SK-N-SH (cell line): Measurements from ENCODE around the gene RP9. TPM values are rescaled to one million over a fixed set of nuclear protein-coding genes. Genes with fewer than 3 reads are reported as not detected.

Source experiments
- CTCF ChIA-PET: fragments of 300-600, 350-600 bp; formaldehyde crosslinking; extraction: SDS; loops from one replicate; lab custom pipeline; 2021; lab: Yijun Ruan, JAX
- POLR2A ChIA-PET: fragments of 350-600 bp; sonication (Branson Sonifier 250); formaldehyde crosslinking; extraction: SDS; loops from one replicate; lab custom pipeline; 2020; ENCODE audit warnings: antibody characterized with exemption, inconsistent platforms; lab: Yijun Ruan, JAX
- DNase-seq: peaks from one replicate; pipeline ENCODE4 v3.0.0; 2012
- H2AFZ ChIP-seq: fragments of 200-600 bp; sonication (generic); 2 replicates; pipeline ENCODE4 v1.8.1; 2016; ENCODE audit warnings: antibody characterized with exemption, mild to moderate bottlenecking, low read depth
- H3F3A ChIP-seq: fragments of 200-600 bp; sonication (generic); replicated peaks from 2 replicates; pipeline ENCODE3; 2016; ENCODE audit warnings: antibody characterized with exemption, mild to moderate bottlenecking; ENCODE audit not compliant: insufficient read depth
- H3K27ac ChIP-seq, 2 experiments: fragments of 200-500 bp in 1 of 2; fragments of 200-600 bp in 1 of 2; sonication (Bioruptor generic) in 1 of 2; sonication (generic), shearing (Covaris generic) in 1 of 2; 2 replicates each; pipeline versions ENCODE4 v1.5.1 to v1.6.1; 2014 to 2016; ENCODE audit warnings: low read depth in 2 of 2, inconsistent platforms in 1 of 2, low read length in 1 of 2, mild to moderate bottlenecking in 1 of 2, mixed read lengths in 1 of 2
- H3K27me3 ChIP-seq: fragments of 200-600 bp; sonication (generic), shearing (Covaris generic); 2 replicates; pipeline ENCODE4 v1.6.1; 2016; ENCODE audit warnings: mixed run types; ENCODE audit not compliant: insufficient read depth
- H3K36me3 ChIP-seq, 2 experiments: fragments of 200-500 bp in 1 of 2; fragments of 200-600 bp in 1 of 2; sonication (Bioruptor generic) in 1 of 2; sonication (generic) in 1 of 2; replicated peaks in 1 of 2; 2 replicates each; pipeline versions ENCODE3 to v1.5.1; 2014 to 2016; ENCODE audit warnings: low read length in 1 of 2, mild to moderate bottlenecking in 1 of 2; ENCODE audit not compliant: insufficient read depth in 2 of 2, control insufficient read depth in 1 of 2
- H3K4me1 ChIP-seq, 2 experiments: fragments of 200-500 bp in 1 of 2; fragments of 200-600 bp in 1 of 2; sonication (Bioruptor generic) in 1 of 2; sonication (generic), shearing (Covaris generic) in 1 of 2; 2 replicates each; pipeline versions ENCODE4 v1.5.1 to v1.6.1; 2014 to 2016; ENCODE audit warnings: low read depth in 1 of 2, low read length in 1 of 2, mixed run types in 1 of 2; ENCODE audit not compliant: insufficient read depth in 2 of 2, control insufficient read depth in 1 of 2
- H3K4me2 ChIP-seq: fragments of 200-600 bp; sonication (generic), shearing (Covaris generic); 2 replicates; pipeline ENCODE4 v1.6.1; 2017; ENCODE audit warnings: mixed run types
- H3K4me3 ChIP-seq, 2 experiments: fragments of 200-500 bp in 1 of 2; fragments of 200-600 bp in 1 of 2; sonication (Bioruptor generic) in 1 of 2; sonication (generic), shearing (Covaris generic) in 1 of 2; 2 replicates each; pipeline versions ENCODE4 v1.5.1 to v1.8.1; 2014 to 2016; ENCODE audit warnings: low read depth in 2 of 2, inconsistent platforms in 1 of 2, low read length in 1 of 2, mild to moderate bottlenecking in 1 of 2, mixed read lengths in 1 of 2, moderate library complexity in 1 of 2
- H3K79me2 ChIP-seq: fragments of 200-600 bp; sonication (generic); 2 replicates; pipeline ENCODE4 v1.8.1; 2017; ENCODE audit warnings: mild to moderate bottlenecking; ENCODE audit not compliant: insufficient read depth
- H3K9ac ChIP-seq: fragments of 200-600 bp; sonication (generic); 2 replicates; pipeline ENCODE4 v1.6.1; 2017; ENCODE audit warnings: mixed run types
- H3K9me2 ChIP-seq: fragments of 200-600 bp; sonication (generic); 2 replicates; pipeline ENCODE4 v1.6.1; 2017; ENCODE audit warnings: mixed run types
- H3K9me3 ChIP-seq: fragments of 200-600 bp; sonication (generic); 2 replicates; pipeline ENCODE4 v1.6.1; 2017; ENCODE audit warnings: mixed run types, mild to moderate bottlenecking, moderate library complexity
- H4K20me1 ChIP-seq: fragments of 200-600 bp; sonication (generic); 2 replicates; pipeline ENCODE4 v1.6.1; 2017; ENCODE audit warnings: mild to moderate bottlenecking, mixed run types; ENCODE audit not compliant: insufficient read depth
- CHD2 ChIP-seq: fragments of 150-350 bp; IDR thresholded peaks from 2 replicates; pipeline ENCODE4 v1.6.1; 2018; ENCODE audit warnings: low read length; ENCODE audit not compliant: partially characterized antibody
- EZH2phosphoT487 ChIP-seq: fragments of 200-600 bp; sonication (generic); IDR thresholded peaks from 2 replicates; pipeline ENCODE4 v1.6.1; 2017; ENCODE audit warnings: low read depth, mixed run types, mild to moderate bottlenecking, antibody characterized with exemption, moderate library complexity, borderline replicate concordance
- GATA2 ChIP-seq: sonication (generic); formaldehyde crosslinking; IDR thresholded peaks from 2 replicates; pipeline ENCODE4 v1.5.0; 2020; ENCODE audit warnings: mild to moderate bottlenecking, missing genetic modification reagents
- JUND ChIP-seq: IDR thresholded peaks from 2 replicates; pipeline ENCODE4 v1.4.0; 2012
- MAX ChIP-seq: IDR thresholded peaks from 2 replicates; pipeline ENCODE4 v1.4.0; 2012; ENCODE audit warnings: low read depth
- MEF2A ChIP-seq: IDR thresholded peaks from 2 replicates; pipeline ENCODE4 v1.4.0; 2012; ENCODE audit warnings: low read depth, borderline replicate concordance
- MXI1 ChIP-seq: IDR thresholded peaks from 2 replicates; pipeline ENCODE4 v1.6.1; 2012; ENCODE audit warnings: mild to moderate bottlenecking, low read depth, low read length, improper control_type of control experiment
- NFIC ChIP-seq: IDR thresholded peaks from 2 replicates; pipeline ENCODE4 v1.4.0; 2012; ENCODE audit warnings: borderline replicate concordance
- NRF1 ChIP-seq: IDR thresholded peaks from 2 replicates; pipeline ENCODE4 v1.6.1; 2012; ENCODE audit warnings: low read depth, mild to moderate bottlenecking, low read length
- PBX3 ChIP-seq: IDR thresholded peaks from 2 replicates; pipeline ENCODE4; 2012
- RAD21 ChIP-seq: IDR thresholded peaks from 2 replicates; pipeline ENCODE4 v1.6.1; 2012; ENCODE audit warnings: mild to moderate bottlenecking, low read length
- RCOR1 ChIP-seq: fragments of 150-350 bp; IDR thresholded peaks from 2 replicates; pipeline ENCODE4 v1.6.1; 2017; ENCODE audit warnings: antibody characterized with exemption, low read length
- SIN3A ChIP-seq: IDR thresholded peaks from 2 replicates; pipeline ENCODE4 v1.6.1; 2012; ENCODE audit warnings: low read depth, mild to moderate bottlenecking, low read length, moderate library complexity, borderline replicate concordance
- SMC3 ChIP-seq: IDR thresholded peaks from 2 replicates; pipeline ENCODE4 v1.6.1; 2012; ENCODE audit warnings: low read depth, low read length, improper control_type of control experiment
- TAF1 ChIP-seq: IDR thresholded peaks from 2 replicates; pipeline ENCODE4 v1.6.1; 2012; ENCODE audit warnings: low read depth, mild to moderate bottlenecking, low read length, moderate library complexity, borderline replicate concordance
- TCF12 ChIP-seq: IDR thresholded peaks from 2 replicates; pipeline ENCODE4 v1.4.0; 2012
- ZBTB33 ChIP-seq: IDR thresholded peaks from 2 replicates; pipeline ENCODE4 v1.4.0; 2012; ENCODE audit warnings: low read depth, borderline replicate concordance
- WGBS: methylation state at CpG from one replicate; pipeline ENCODE4 v1.1.6; 2017; ENCODE audit warnings: low lambda C conversion rate; 5-methylcytosine and 5-hydroxymethylcytosine counted together
- polyA plus RNA-seq, 3 experiments: library from polyadenylated mRNA; depleted of rRNA; stranded (reverse); fragments of >200 nt; gene quantifications; 2 replicates each; pipeline ENCODE4 v1.2.3, GENCODE V29; 2012

The RP9 gene
- polyA plus RNA-seq, 1 of the 3 experiments (the other 2 are of a cell fraction): 31.6 TPM

- no peaks in the 10 kb centered on the region for H3F3A ChIP-seq
- H3K9me2 ChIP-seq: no peaks in the 10 kb centered on the region
- no peak overlapping the region for H3K4me3 ChIP-seq
- 63% methylated on average over 3 of the region's 3 CpGs for WGBS
- ChIA-PET POLR2A (no interaction called here), CTCF (interaction anchor here (1.6 kb wide), 1 partner anchor 10 kb away, joined by 5 read pairs; no protein-coding TSS in a partner anchor)
- H2AFZ ChIP-seq: no peak overlapping the region
- no peaks in the 10 kb centered on the region for H3K79me2 ChIP-seq
- H4K20me1 ChIP-seq: no peaks in the 10 kb centered on the region
- H3K36me3 ChIP-seq: no peaks in the 10 kb centered on the region
- no peaks in the 10 kb centered on the region for H3K27me3 ChIP-seq
- H3K4me2 ChIP-seq: no peak overlapping the region
- no peak overlapping the region for H3K27ac ChIP-seq
- no peaks in the 10 kb centered on the region for H3K4me1 ChIP-seq
- H3K9ac ChIP-seq: no peak overlapping the region
- peaks cover 15% of the 10 kb centered on the region for H3K9me3 ChIP-seq
- TF ChIP-seq JUND (no peak), MAX (no peak), CHD2 (no peak), RCOR1 (no peak), NRF1 (no peak), PBX3 (no peak), TCF12 (no peak), MEF2A (no peak), SMC3 (no peak), NFIC (no peak), TAF1 (no peak), ZBTB33 (no peak), RAD21 (no peak), MXI1 (no peak), GATA2 (CRISPR knock-in tag) (no peak), SIN3A (no peak), EZH2phosphoT487 (no peak)
- DNase-seq: no peak
Measured at GRCh38 chr7:33118383-33118782, 9.2 kb upstream of the RP9 start.

- Histone ChIP-seq H3K36me3 (no peaks in the 10 kb centered on the region), H3K27me3 (no peaks in the 10 kb centered on the region), H3K79me2 (no peaks in the 10 kb centered on the region), H4K20me1 (no peaks in the 10 kb centered on the region), H3K9ac (no peak overlapping the region), H3K4me1 (peaks cover 0 to 3% of the 10 kb centered on the region in 2 experiments; a peak in 1 of 4 replicates), H3K9me2 (no peaks in the 10 kb centered on the region), H2AFZ (no peak overlapping the region), H3K27ac (no peak overlapping the region), H3K9me3 (peaks cover 12% of the 10 kb centered on the region), H3K4me3 (no peak overlapping the region), H3K4me2 (no peak overlapping the region), H3F3A (no peaks in the 10 kb centered on the region)
- no peak for DNase-seq
- CTCF ChIA-PET: interaction anchor here (1.1 kb wide), 1 partner anchor 11 kb away, joined by 3 read pairs; no protein-coding TSS in a partner anchor
- POLR2A ChIA-PET: no interaction called here
- TF ChIP-seq JUND: no peak
- no peak for TF ChIP-seq NRF1
Measured at GRCh38 chr7:33114976-33115375, 5.8 kb upstream of the RP9 start.
